Measurements from ENCODE around the gene STK4.

The STK4 gene

GRCh38 chr20:44970243-44970757, 4.0 kb downstream of the STK4 start:
- H3K27ac ChIP-seq, result peak overlapping the region; percentile 97

GRCh38 chr20:44973053-44973452, 6.7 kb downstream of the STK4 start:
- H3K27ac ChIP-seq, result peak overlapping the region; percentile 99
- peaks cover 50% of the 10 kb centered on the region for H3K36me3 ChIP-seq
- no peak overlapping the region for H3K4me3 ChIP-seq (ENCODE audit: low read depth in 1 of 2, low read length in 1 of 2)
- H3K9me3 ChIP-seq, result no peaks in the 10 kb centered on the region
- peaks cover 58 to 70% of the 10 kb centered on the region in 2 experiments for H3K4me1 ChIP-seq (ENCODE audit: control insufficient read depth in 1 of 2, insufficient read depth in 1 of 2, low read depth in 1 of 2, low read length in 1 of 2)
- TF ChIP-seq, protein P1, sequence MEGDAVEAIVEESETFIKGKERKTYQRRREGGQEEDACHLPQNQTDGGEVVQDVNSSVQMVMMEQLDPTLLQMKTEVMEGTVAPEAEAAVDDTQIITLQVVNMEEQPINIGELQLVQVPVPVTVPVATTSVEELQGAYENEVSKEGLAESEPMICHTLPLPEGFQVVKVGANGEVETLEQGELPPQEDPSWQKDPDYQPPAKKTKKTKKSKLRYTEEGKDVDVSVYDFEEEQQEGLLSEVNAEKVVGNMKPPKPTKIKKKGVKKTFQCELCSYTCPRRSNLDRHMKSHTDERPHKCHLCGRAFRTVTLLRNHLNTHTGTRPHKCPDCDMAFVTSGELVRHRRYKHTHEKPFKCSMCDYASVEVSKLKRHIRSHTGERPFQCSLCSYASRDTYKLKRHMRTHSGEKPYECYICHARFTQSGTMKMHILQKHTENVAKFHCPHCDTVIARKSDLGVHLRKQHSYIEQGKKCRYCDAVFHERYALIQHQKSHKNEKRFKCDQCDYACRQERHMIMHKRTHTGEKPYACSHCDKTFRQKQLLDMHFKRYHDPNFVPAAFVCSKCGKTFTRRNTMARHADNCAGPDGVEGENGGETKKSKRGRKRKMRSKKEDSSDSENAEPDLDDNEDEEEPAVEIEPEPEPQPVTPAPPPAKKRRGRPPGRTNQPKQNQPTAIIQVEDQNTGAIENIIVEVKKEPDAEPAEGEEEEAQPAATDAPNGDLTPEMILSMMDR (IDR thresholded peaks at IDR 0.05), result no peak
- no peaks in the 10 kb centered on the region for H3K27me3 ChIP-seq

More at GRCh38 chr20:44970243-44970757, 4.0 kb downstream of the STK4 start:
- TF ChIP-seq, protein P1 (IDR thresholded peaks at IDR 0.05), result no peak
- Histone ChIP-seq H3K27me3 (no peaks in the 10 kb centered on the region), H3K9me3 (no peaks in the 10 kb centered on the region), H3K4me3 (ENCODE audit: low read depth in 1 of 2, low read length in 1 of 2) (peak overlapping the region; percentile 27 to 82), H3K4me1 (ENCODE audit: control insufficient read depth in 1 of 2, insufficient read depth in 1 of 2, low read depth in 1 of 2, low read length in 1 of 2) (peaks cover 64 to 66% of the 10 kb centered on the region in 2 experiments), H3K36me3 (peaks cover 35% of the 10 kb centered on the region)

DNA sequence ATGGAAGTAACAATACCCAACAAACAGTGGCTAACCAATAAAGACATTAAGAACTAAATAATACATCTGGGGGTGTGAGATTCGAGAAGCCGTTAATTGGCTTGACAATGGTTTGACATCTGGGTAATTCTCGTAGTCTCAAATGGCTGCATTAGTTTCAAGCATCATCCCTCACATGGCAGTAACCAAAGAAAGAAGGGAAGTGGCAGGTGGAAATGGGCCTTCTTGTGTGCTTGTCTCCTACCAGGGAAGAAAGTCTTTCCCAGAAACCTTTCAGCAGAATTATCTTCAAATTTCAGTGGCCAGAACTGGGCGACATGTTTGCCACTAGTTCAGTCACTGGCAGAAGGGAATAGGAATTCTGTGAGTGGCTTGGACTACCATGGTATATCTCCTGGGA, 10.4 kb downstream of the STK4 start:
- Histone ChIP-seq H3K27ac (peak overlapping the region; percentile 99), H3K4me3 (ENCODE audit: low read depth in 1 of 2, low read length in 1 of 2) (no peak overlapping the region), H3K9me3 (no peaks in the 10 kb centered on the region), H3K4me1 (ENCODE audit: control insufficient read depth in 1 of 2, insufficient read depth in 1 of 2, low read depth in 1 of 2, low read length in 1 of 2) (peaks cover 58 to 68% of the 10 kb centered on the region in 2 experiments), H3K36me3 (peaks cover 69% of the 10 kb centered on the region), H3K27me3 (no peaks in the 10 kb centered on the region)
- TF ChIP-seq, protein P1 (IDR thresholded peaks at IDR 0.05), result no peak

DNA sequence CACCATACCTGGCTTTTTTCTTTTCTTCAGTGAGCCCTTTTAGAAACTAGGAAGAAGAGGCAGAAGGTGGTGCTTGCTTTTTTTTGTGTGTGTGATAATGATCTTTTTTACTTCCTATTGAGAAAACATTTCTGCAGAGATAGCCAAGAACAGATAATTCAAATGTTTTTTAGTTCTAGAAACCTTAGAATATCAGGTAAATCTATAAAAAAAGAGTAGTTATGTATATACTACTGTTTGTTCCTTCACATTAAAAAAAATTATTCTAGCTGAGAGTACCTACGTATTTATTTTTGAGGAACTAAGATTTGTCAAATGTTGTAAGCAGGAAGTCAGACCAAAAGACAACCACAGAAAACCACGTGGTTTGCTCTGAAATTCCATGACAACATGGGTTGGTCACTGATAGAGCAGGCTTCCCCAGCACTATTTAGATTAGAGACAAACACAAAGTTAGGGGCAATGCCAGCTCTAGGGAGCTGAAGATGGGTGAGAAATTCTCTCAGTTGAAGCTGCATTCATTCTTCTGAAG, 12.8 kb downstream of the STK4 start:
- peak overlapping the region; percentile 99 for H3K27ac ChIP-seq

GRCh38 chr20:44981736-44982406, 15.6 kb downstream of the STK4 start:
- H3K36me3 ChIP-seq, result peaks cover 68% of the 10 kb centered on the region

More for the DNA sequence above, 12.8 kb downstream of the STK4 start:
- peaks cover 74 to 81% of the 10 kb centered on the region in 2 experiments for H3K4me1 ChIP-seq (ENCODE audit: control insufficient read depth in 1 of 2, insufficient read depth in 1 of 2, low read depth in 1 of 2, low read length in 1 of 2)
- TF ChIP-seq, protein P1 (IDR thresholded peaks at IDR 0.05), result no peak
- no peaks in the 10 kb centered on the region for H3K27me3 ChIP-seq
- peaks cover 69% of the 10 kb centered on the region for H3K36me3 ChIP-seq
- no peaks in the 10 kb centered on the region for H3K9me3 ChIP-seq
- peak overlapping the region; percentile 49 to 51 for H3K4me3 ChIP-seq (ENCODE audit: low read depth in 1 of 2, low read length in 1 of 2)

More at GRCh38 chr20:44981736-44982406, 15.6 kb downstream of the STK4 start:
- peaks cover 96 to 99% of the 10 kb centered on the region in 2 experiments for H3K4me1 ChIP-seq (ENCODE audit: control insufficient read depth in 1 of 2, insufficient read depth in 1 of 2, low read depth in 1 of 2, low read length in 1 of 2)
- no peak overlapping the region for H3K4me3 ChIP-seq (ENCODE audit: low read depth in 1 of 2, low read length in 1 of 2)
- H3K27me3 ChIP-seq, result no peaks in the 10 kb centered on the region
- peak overlapping the region; percentile 99 for H3K27ac ChIP-seq
- TF ChIP-seq, protein P1 (IDR thresholded peaks at IDR 0.05), result no peak
- H3K9me3 ChIP-seq, result no peaks in the 10 kb centered on the region

Measured in neutrophil (primary cell).